Peyer's patch (tissue), 4 donors: Measurements from ENCODE around the gene TMEM184A. TPM values are rescaled to one million over a fixed set of nuclear protein-coding genes. Genes with fewer than 3 reads are reported as not detected.

Experiments
- DNase-seq, 3 donors: peaks; one replicate each; pipeline ENCODE4 v3.0.0-alpha.2; 2017 to 2019
- H3K27ac ChIP-seq, 4 donors: fragments of 200-600 bp; sonication (generic); one replicate each; pipeline ENCODE4 v1.5.1; 2016 to 2019
- H3K27me3 ChIP-seq, 2 donors: fragments of 200-600 bp; sonication (generic); one replicate each; pipeline ENCODE4 v1.5.1; 2019
- H3K36me3 ChIP-seq, 3 donors: fragments of 200-600 bp; sonication (generic); one replicate each; pipeline ENCODE4 v1.5.1; 2016 to 2019
- H3K4me1 ChIP-seq, 4 donors: fragments of 200-600 bp; sonication (generic); one replicate each; pipeline ENCODE4 v1.5.1; 2016 to 2019
- H3K4me3 ChIP-seq, 4 donors: fragments of 200-600 bp; sonication (generic); 1 replicate in 3 of 4; 2 replicates in 1 of 4; pipeline ENCODE4 v1.5.1; 2016 to 2019; ENCODE audit warnings: mild to moderate bottlenecking in 1 of 4
- H3K9me3 ChIP-seq, 4 donors: fragments of 200-600 bp; sonication (generic); one replicate each; pipeline ENCODE4 v1.5.1; 2016 to 2019; ENCODE audit warnings: mild to moderate bottlenecking in 1 of 4
- CTCF ChIP-seq, 6 experiments: fragments of 450-650 bp in 4 of 6; fragments of 200-600 bp in 2 of 6; sonication (generic) in 1 of 6; IDR thresholded peaks; one replicate each; pipeline ENCODE4 v1.5.1; 2017 to 2019; ENCODE audit warnings: antibody characterized with exemption in 6 of 6, mild to moderate bottlenecking in 3 of 6, moderate library complexity in 1 of 6
- POLR2A ChIP-seq, 2 donors: fragments of 450-650 bp; IDR thresholded peaks; one replicate each; pipeline ENCODE4 v1.5.1; 2017; ENCODE audit warnings: antibody characterized with exemption in 2 of 2, mild to moderate bottlenecking in 2 of 2, moderate library complexity in 2 of 2
- total RNA-seq, 4 donors: library from RNA; depleted of rRNA; stranded (reverse); fragments of >200 nt; gene quantifications; one replicate each; pipeline ENCODE4 v1.1.0, GENCODE V29; 2016

Gene TMEM184A
- total RNA-seq, 4 donors from 2014 or later, result 41.3 to 161 (median 151) TPM

- Histone ChIP-seq H3K4me3 (no peak overlapping the region), H3K27me3 (no peaks in the 10 kb centered on the region), H3K36me3 (no peaks in the 10 kb centered on the region), H3K4me1 (no peaks in the 10 kb centered on the region), H3K27ac (no peak overlapping the region), H3K9me3 (no peaks in the 10 kb centered on the region)
- DNase-seq, result no peak
- TF ChIP-seq CTCF (IDR thresholded peaks at IDR 0.05) (no peak), POLR2A (IDR thresholded peaks at IDR 0.05) (no peak)
Observed at GRCh38 chr7:1599640-1600395, 43.8 kb upstream of the TMEM184A start.

- Histone ChIP-seq H3K27ac (no peak overlapping the region), H3K4me1 (no peaks in the 10 kb centered on the region), H3K9me3 (no peaks in the 10 kb centered on the region), H3K27me3 (no peaks in the 10 kb centered on the region), H3K36me3 (no peaks in the 10 kb centered on the region), H3K4me3 (no peak overlapping the region)
- TF ChIP-seq CTCF (IDR thresholded peaks at IDR 0.05), result no peak
- no peak for TF ChIP-seq POLR2A (IDR thresholded peaks at IDR 0.05)
- no peak for DNase-seq
Observed at GRCh38 chr7:1598961-1599639, 43.1 kb upstream of the TMEM184A start.

GRCh38 chr7:1598286-1598685 is 42.3 kb upstream of the TMEM184A start:
- no peaks in the 10 kb centered on the region for H3K4me1 ChIP-seq
- H3K27ac ChIP-seq, result no peak overlapping the region
- no peak overlapping the region for H3K4me3 ChIP-seq
- H3K9me3 ChIP-seq, result no peaks in the 10 kb centered on the region
- DNase-seq, result no peak
- H3K27me3 ChIP-seq, result no peaks in the 10 kb centered on the region
- no peak for TF ChIP-seq POLR2A (IDR thresholded peaks at IDR 0.05)
- no peak for TF ChIP-seq CTCF (IDR thresholded peaks at IDR 0.05)
- no peaks in the 10 kb centered on the region for H3K36me3 ChIP-seq

- Histone ChIP-seq H3K4me3 (no peak overlapping the region), H3K9me3 (no peaks in the 10 kb centered on the region), H3K4me1 (no peaks in the 10 kb centered on the region), H3K36me3 (no peaks in the 10 kb centered on the region), H3K27ac (no peak overlapping the region), H3K27me3 (no peaks in the 10 kb centered on the region)
- DNase-seq, result no peak
- TF ChIP-seq POLR2A (IDR thresholded peaks at IDR 0.05) (no peak), CTCF (IDR thresholded peaks at IDR 0.05) (no peak)
Observed at GRCh38 chr7:1597791-1598190, 41.8 kb upstream of the TMEM184A start.

- TF ChIP-seq CTCF (IDR thresholded peaks at IDR 0.05), result no peak
- TF ChIP-seq POLR2A (IDR thresholded peaks at IDR 0.05), result no peak
- Histone ChIP-seq H3K27ac (no peak overlapping the region), H3K36me3 (no peaks in the 10 kb centered on the region), H3K27me3 (no peaks in the 10 kb centered on the region), H3K4me3 (no peak overlapping the region), H3K9me3 (no peaks in the 10 kb centered on the region), H3K4me1 (peaks cover 0 to 5% (median 0%) of the 10 kb centered on the region in 4 donors)
- DNase-seq, result no peak
Observed at GRCh38 chr7:1597066-1597760, 41.2 kb upstream of the TMEM184A start.
